D721Med (cell line): ENCODE data around the gene IGSF11.
"Not testable (repeated sequence)": the region's sequence is repeated elsewhere in the genome, so short reads cannot be mapped to it uniquely, and the experiment has no call there.

Source experiments
- DNase-seq: peaks from one replicate; pipeline ENCODE4 v3.0.0; 2011; ENCODE audit warnings: low spot score; ENCODE audit not compliant: insufficient read length
- FAIRE-seq: peaks from 2 replicates; lab custom pipeline; 2011; peaks lifted over from hg19 to GRCh38; lab: Jason Lieb, UNC
- CTCF ChIP-seq: IDR thresholded peaks from 2 replicates; pipeline ENCODE4 v1.5.1; 2012; ENCODE audit warnings: mild to moderate bottlenecking, control low read depth; ENCODE audit not compliant: insufficient read depth; ENCODE audit errors: missing control alignments

Gene IGSF11

GRCh38 chr3:118980832-118981231 is 53.8 kb downstream of the IGSF11 start:
- DNase-seq (no peak), FAIRE-seq (no peak)
- TF ChIP-seq CTCF, result no peak

- TF ChIP-seq CTCF, result no peak
- FAIRE-seq (no peak), DNase-seq (no peak)
Observed at GRCh38 chr3:118978393-118978758, 56.3 kb downstream of the IGSF11 start.

- no peak for FAIRE-seq
- no peak for TF ChIP-seq CTCF
- DNase-seq, result no peak
Observed at GRCh38 chr3:118977671-118978392, 56.8 kb downstream of the IGSF11 start.

- DNase-seq (no peak), FAIRE-seq (no peak)
- TF ChIP-seq CTCF, result no peak
Observed at GRCh38 chr3:118977118-118977517, 57.5 kb downstream of the IGSF11 start.

- not testable (repeated sequence) for DNase-seq, FAIRE-seq
Observed at GRCh38 chr3:118975476-118975875, 59.2 kb downstream of the IGSF11 start.

- peak; percentile 28 for DNase-seq
- FAIRE-seq, result peak; percentile 98
- TF ChIP-seq CTCF, result no peak
Observed at GRCh38 chr3:118974356-118975097, 60.1 kb downstream of the IGSF11 start.

GRCh38 chr3:118973050-118973449 is 61.6 kb downstream of the IGSF11 start:
- DNase-seq, result no peak
- FAIRE-seq, result no peak

More at GRCh38 chr3:118973050-118973449, 61.6 kb downstream of the IGSF11 start:
- TF ChIP-seq CTCF, result no peak
